ENCODE data around the gene AHCYL1. TPM values are rescaled to one million over a fixed set of nuclear protein-coding genes. Genes with fewer than 3 reads are reported as not detected.

AHCYL1 gene
- polyA plus RNA-seq, 2 of the 4 experiments (the other 2 are of a cell fraction): 124 to 148 TPM

GRCh38 chr1:110064576-110065337 is 80.2 kb downstream of the AHCYL1 start:
- DNase-seq (ENCODE audit: low read depth in 1 of 2, low spot score in 1 of 2): no peak
- H3K9me3 ChIP-seq: no peaks in the 10 kb centered on the region
- TF ChIP-seq RARB (CRISPR knock-in tag; IDR thresholded peaks at IDR 0.05): no peak
- no peak for FAIRE-seq
- H3K4me2 ChIP-seq: no peak overlapping the region
- POLR2A ChIA-PET: no interaction called here
- H3K4me1 ChIP-seq: no peaks in the 10 kb centered on the region
- ATAC-seq: no peak
- 87% methylated on average over 4 of the region's 18 CpGs for WGBS (ENCODE audit: missing lambda C conversion rate)
- H3K4me3 ChIP-seq: no peak overlapping the region
- CTCF ChIA-PET: interaction anchor here (0.8 to 10.3 kb wide), 2 partner anchors 15 to 550 kb away, joined by 4 to 130 read pairs; no protein-coding TSS in a partner anchor
- no peak overlapping the region for H3K27ac ChIP-seq

- Histone ChIP-seq H3K4me3 (no peak overlapping the region), H3K4me1 (no peaks in the 10 kb centered on the region), H3K4me2 (no peak overlapping the region), H3K9me3 (no peaks in the 10 kb centered on the region), H3K27ac (no peak overlapping the region)
- no peak for FAIRE-seq
- ATAC-seq: no peak
- CTCF ChIA-PET: interaction anchor here (1.1 to 10.3 kb wide), 2 partner anchors 16 to 39 kb away, joined by 4 to 130 read pairs; no protein-coding TSS in a partner anchor
- POLR2A ChIA-PET: interaction anchor here (0.6 to 0.8 kb wide), 2 partner anchors 31 to 273 kb away, joined by 3 to 4 read pairs; partner anchors contain the start of gene STRIP1
- 84% methylated on average over 4 of the region's 5 CpGs for WGBS (ENCODE audit: missing lambda C conversion rate)
- TF ChIP-seq ZC3H11A (IDR thresholded peaks at IDR 0.05) (no peak), PHF8 (IDR thresholded peaks at IDR 0.05; ENCODE audit: borderline replicate concordance, low read depth) (no peak), HES2 (IDR thresholded peaks at IDR 0.05) (no peak), FOXS1 (CRISPR knock-in tag; IDR thresholded peaks at IDR 0.05) (no peak), POLR2AphosphoS2 (conservative IDR thresholded peaks at IDR 0.05; ENCODE audit: low read length) (no peak), GATA3 (IDR thresholded peaks at IDR 0.05; ENCODE audit: borderline replicate concordance) (no peak), CBX2 (IDR thresholded peaks at IDR 0.05; ENCODE audit: borderline replicate concordance, low read depth) (no peak), BCL3 (IDR thresholded peaks at IDR 0.05) (no peak), CBX8 (IDR thresholded peaks at IDR 0.05) (no peak), JUNB (IDR thresholded peaks at IDR 0.05) (no peak)
- TF ChIP-seq, protein P1, sequence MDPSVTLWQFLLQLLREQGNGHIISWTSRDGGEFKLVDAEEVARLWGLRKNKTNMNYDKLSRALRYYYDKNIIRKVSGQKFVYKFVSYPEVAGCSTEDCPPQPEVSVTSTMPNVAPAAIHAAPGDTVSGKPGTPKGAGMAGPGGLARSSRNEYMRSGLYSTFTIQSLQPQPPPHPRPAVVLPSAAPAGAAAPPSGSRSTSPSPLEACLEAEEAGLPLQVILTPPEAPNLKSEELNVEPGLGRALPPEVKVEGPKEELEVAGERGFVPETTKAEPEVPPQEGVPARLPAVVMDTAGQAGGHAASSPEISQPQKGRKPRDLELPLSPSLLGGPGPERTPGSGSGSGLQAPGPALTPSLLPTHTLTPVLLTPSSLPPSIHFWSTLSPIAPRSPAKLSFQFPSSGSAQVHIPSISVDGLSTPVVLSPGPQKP (IDR thresholded peaks at IDR 0.05; ENCODE audit: low read depth, low read length): no peak
- DNase-seq (ENCODE audit: low read depth in 1 of 2, low spot score in 1 of 2): no peak
Observed at GRCh38 chr1:110065841-110066240, 81.3 kb downstream of the AHCYL1 start.

DNA sequence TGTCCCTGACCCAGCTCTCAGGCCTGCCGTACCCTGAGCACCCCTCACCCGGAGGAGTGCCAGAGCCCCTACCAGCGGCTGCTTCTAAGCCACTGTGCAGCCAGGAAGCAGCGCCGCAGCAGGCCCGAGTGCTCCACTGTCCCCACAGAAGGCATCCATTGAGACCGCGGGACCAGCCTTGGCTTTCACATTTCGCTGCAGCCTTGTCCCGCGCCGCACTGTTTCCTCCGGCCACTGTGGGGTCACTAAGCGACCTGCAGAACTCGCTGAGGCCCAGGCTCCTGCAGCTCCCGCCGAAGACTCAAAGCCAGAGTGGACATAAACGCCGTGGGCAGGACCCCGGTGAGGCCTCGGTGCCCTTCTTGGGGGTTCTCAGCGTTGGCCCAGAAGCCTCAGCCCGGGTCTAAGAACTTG is 82.9 kb downstream of the AHCYL1 start:
- no peak overlapping the region for H3K4me3 ChIP-seq
- H3K4me1 ChIP-seq: no peaks in the 10 kb centered on the region
- ATAC-seq (no peak; a peak in 1 of 6 replicates), DNase-seq (ENCODE audit: low read depth in 1 of 2, low spot score in 1 of 2) (no peak), FAIRE-seq (no peak)
- H3K27ac ChIP-seq: no peak overlapping the region
- H3K4me2 ChIP-seq: no peak overlapping the region
- ChIA-PET CTCF (interaction anchor here (10.3 kb wide), 1 partner anchor 18 kb away, joined by 130 read pairs; no protein-coding TSS in a partner anchor), POLR2A (interaction anchor here (0.5 kb wide), 1 partner anchor 316 kb away, joined by 4 read pairs; no protein-coding TSS in a partner anchor)
- TF ChIP-seq CHD2 (IDR thresholded peaks at IDR 0.05; ENCODE audit: low read length, partially characterized antibody) (no peak), RAD21 (conservative IDR thresholded peaks at IDR 0.05 in 1 of 2, IDR thresholded peaks at IDR 0.05 in 1 of 2) (no peak), HMGXB4 (CRISPR knock-in tag; IDR thresholded peaks at IDR 0.05; ENCODE audit: borderline replicate concordance) (no peak), REST (IDR thresholded peaks at IDR 0.05) (no peak), EHMT2 (IDR thresholded peaks at IDR 0.05; ENCODE audit: low read depth) (no peak), BHLHE40 (IDR thresholded peaks at IDR 0.05; ENCODE audit: low read depth, low read length) (no peak), FOSL2 (IDR thresholded peaks at IDR 0.05) (no peak), FOSL2 (CRISPR knock-in tag; IDR thresholded peaks at IDR 0.05) (no peak), JUNB (IDR thresholded peaks at IDR 0.05) (no peak), CEBPB (IDR thresholded peaks at IDR 0.05) (no peak), PHF8 (IDR thresholded peaks at IDR 0.05; ENCODE audit: borderline replicate concordance, low read depth) (no peak)
- 96% methylated on average over 9 of the region's 23 CpGs for WGBS (ENCODE audit: missing lambda C conversion rate)
- no peaks in the 10 kb centered on the region for H3K9me3 ChIP-seq
